CD4-positive, alpha-beta T cell treated with Interferon gamma for 1 hour (primary cell): ENCODE measurements around the gene ZMPSTE24.

Source experiments
- DNase-seq: peaks from one replicate; pipeline ENCODE4 v3.0.0-alpha.2; 2020

Gene ZMPSTE24

DNA sequence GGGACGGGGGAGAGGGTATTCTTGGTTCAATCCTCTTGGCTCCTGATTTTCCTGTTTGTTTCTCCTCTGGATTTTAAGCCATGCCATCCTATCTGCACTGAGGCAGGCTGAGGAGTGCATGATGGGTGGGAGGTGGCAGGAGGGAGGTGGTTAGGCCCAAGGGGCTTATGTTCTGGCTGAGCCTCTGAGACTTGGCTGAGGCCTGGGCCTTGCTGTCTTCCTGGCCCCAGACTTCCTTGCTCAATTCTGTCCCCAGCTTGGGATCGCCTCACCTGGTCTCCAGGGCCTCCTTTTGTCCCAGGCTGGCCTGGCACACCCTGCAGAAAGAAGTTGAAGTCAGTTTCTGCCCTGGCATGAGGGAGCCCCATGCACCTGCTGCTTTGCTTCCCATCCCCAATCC is 47.8 kb downstream of the ZMPSTE24 start:
- DNase-seq, result no peak

DNA sequence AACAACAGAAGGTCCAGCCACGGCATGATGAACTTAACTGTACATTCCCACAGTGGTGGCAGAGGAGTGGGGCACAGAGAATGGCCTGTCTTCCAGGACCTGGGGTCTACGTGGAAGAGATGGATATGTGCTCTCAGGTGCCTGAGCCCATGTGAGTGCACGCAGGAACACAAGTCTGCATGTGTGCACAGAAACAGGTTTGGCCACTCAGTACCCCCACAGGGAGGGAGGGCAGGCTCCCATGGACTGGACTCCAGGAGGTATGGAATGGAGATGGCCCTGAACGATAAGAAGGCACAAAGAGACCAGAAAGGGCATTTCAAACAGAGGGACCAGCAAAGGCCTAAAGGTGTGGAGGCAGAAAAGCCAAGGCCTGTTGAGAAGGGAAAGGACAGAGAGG is 48.3 kb downstream of the ZMPSTE24 start:
- DNase-seq, result no peak

DNA sequence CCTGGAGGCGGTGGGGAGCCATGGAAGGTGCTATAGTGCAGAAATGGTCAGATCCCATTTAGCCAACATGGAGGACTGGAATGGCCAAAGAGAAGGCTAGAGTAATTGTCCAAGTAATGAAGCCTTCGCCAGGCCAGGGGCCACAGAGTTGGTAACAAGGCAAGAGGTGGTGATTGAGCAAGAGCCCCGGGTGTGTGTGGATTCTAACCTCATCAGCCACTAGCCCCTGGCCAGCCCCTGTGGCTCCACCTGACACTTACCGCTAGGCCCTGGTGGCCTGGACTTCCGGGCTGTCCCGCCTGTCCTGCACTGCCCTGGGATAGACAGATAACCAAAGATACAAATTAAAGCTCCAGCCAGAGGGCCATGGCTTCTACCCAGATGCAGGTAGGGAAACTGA is 49.1 kb downstream of the ZMPSTE24 start:
- no peak for DNase-seq

DNA sequence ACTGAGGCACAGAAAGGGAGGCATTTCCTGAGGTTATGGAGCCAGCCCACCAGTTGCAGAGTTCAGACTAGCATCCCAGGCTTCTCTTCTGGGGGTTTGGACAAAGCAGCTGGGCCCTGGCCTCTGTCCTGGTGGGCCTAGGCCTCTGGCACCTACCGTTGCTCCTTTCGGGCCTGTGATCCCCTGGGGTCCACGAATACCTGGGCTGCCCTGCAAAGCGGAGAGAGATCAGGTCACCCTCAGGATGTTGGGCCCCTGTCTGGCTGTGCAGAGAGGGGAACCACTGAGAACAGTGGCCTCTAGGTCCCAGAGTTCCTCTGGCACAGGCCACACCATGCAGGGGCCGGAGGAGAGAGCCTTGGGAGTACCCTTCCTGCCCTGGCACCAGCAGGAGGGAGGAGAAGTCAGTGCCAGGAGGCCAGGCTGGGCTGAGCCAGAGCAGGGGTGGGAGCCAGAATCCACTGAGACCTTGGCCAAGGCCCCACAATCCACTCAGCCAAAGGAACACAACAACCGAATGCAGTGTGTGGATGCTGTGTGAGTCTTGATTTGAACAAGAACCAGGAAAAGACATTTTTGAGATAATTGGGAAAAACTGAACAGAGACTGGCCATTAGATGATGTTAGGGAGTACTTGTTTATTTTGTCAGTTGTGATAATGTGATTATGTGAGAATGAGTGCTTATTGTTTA is 50.1 kb downstream of the ZMPSTE24 start:
- DNase-seq, result no peak

DNA sequence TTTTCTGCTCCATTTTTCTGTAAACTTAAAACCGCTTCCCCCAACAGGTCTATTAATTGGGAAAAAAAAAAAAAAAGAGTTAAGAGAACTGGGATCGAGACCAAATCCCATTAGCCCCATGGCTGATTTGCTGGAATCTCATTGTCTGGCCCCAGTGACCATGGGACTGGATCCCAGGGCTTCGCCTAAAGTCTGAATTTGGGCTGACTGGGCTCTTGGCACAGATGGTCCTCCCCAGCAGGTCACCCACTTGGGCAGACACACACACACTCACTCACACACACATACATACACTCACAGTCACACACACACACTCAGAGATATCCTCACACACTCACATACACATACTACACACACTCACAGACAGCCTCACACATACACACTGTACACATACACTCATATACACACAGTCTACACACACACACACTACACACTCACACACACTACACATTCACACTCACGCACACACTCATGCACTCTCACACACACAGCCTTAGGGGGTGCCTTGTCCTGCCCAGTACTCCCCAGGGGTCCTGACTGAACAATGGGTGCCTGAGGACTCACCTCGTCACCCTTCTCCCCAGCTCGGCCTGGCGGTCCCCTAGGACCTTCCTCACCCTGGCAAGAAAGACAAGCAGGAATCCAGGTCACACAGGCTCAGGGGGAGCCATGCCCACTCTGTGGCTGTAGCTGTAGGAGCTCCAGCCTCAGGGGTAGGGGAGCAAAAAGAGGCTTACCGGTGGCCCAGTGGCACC is 51.5 kb downstream of the ZMPSTE24 start:
- DNase-seq, result no peak

DNA sequence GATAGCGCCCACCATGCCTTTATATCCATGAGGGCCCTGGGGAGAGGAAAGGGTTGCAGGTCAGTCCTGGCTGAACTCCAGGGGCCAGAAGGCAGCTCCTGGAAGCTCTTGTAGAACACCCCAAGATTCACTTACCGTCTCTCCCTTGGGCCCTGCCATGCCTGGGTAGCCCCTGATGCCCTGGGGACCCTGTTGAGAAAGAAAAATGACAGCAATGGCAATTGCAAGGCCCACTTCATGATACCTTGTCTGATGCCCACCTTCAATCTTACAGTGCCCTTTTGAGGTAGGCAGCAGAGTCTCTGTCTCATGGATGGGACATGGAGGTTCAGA is 52.1 kb downstream of the ZMPSTE24 start:
- DNase-seq, result no peak

DNA sequence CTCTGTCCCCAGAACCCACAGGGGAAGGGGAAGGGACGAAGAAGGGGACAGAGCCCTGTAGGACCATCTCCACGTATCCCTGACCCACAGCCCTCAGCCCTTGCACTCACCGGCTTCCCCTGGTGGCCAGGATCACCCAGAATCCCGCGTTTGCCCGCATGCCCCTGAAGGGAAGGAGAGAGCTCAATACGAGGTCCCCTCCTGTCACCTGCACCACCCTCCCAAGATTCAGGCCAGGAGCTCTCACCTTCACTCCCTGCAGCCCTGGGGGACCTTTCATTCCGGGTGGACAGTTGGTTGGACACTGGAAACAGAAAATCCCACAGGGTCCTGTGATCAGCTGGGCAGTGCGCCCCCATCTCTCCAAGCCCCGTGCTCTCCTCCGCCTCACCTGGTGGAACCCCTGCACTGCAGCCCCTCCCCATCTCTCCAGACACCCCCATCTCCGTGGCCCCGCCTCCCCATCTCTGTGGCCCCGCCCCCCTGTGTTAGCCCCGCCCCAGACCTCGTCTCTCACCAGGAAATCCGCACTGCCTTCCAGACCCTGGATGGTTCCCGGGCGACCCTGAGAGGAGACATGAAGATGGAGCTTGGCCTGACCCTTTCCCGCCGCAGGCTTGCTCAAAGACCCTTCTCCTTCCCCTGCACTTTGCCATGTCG is 53.1 kb downstream of the ZMPSTE24 start:
- DNase-seq, result no peak

DNA sequence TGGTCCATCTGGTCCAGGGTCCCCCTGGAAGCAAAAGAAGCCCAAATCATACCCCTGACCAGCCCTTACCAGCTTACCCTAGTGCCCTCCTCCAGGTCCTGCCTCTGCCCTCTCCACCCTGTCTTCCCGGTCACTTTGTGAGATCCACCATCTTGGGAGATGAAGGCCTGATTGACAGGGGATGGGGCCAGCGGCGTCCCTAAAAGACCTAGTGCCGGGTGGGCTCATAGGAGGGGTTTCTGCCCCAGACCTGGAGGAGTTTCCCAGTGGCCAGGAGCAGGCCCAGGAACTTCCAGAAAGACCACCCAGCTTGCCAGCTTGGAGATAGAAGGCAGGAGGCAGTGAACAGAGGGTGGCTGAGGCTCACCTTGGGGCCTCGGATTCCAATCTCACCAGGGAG is 53.7 kb downstream of the ZMPSTE24 start:
- DNase-seq, result no peak

DNA sequence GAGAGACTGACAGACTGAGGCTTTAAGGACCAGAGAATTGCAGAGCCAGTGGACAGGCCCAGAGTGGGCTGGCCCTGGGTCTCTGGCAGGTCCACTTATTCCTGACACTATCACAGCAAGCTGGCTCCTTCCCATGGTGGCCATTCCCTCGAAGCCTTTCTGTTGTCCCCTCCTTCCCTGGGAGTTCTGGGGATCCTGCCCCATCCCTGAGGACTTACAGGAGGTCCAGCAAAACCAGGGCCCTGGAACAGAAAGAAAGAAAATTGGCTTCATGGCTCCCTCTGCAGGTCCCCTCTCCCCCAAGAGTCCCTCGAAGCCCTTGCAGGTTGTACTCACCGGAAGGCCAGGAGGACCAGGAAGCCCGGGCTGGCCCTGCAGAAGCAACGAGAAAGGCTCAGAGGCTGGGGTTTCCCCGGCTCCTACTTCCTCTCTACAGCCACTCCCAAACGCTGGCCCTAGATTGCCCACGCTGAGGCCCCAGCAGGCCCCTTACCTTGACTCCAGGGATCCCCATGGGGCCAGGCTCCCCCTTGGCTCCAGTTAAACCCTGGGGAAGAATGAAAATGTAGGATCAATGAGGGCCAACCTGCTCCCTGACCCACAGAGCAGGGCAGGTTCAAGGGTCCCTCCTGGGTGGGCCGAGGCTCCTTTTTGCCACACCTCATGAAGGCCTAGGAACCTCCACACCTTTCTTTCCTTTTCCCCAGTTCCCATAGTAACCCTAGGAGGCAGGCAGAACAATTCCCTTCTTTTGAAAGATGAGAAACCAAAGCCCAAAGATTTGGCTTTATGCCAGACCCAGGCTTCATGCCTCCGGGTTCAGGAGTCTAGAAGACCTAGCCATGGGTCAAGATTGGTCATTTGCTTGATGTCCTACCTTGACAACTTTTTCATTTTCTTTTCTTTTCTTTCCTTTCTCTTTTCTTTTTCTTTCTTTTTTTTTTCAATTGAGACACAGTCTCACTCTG is 54.5 kb downstream of the ZMPSTE24 start:
- peak; percentile 61 for DNase-seq

DNA sequence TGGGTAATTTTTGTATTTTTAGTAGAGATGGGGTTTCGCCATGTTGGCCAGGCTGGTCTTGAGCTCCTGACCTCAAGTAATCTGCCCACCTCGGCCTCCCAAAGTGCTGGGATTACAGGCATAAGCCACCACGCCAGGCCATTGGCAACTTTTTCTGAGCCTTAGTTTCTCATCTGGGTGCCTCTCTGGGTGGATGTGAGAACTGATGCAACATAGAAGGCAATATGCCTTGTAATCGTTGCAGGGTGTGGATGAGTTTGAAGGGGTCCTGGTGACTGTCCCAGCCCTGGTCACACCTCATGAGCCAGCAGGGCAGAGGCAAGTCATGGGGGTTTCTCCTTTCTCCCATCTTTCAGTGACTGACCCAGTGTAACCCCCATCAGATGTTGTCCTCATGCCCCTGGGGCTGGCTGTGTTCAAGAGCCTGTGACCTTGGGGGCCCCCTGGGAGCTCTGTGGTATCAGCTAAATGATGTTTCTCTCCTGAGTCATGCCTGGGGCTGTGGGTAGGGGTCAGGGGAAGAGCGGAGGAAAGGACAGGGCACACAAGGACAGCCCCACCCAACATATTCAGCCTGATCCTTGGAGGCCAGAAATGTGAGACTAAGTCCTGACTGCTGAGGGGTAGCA is 55.4 kb downstream of the ZMPSTE24 start:
- peak; percentile 21 for DNase-seq

DNA sequence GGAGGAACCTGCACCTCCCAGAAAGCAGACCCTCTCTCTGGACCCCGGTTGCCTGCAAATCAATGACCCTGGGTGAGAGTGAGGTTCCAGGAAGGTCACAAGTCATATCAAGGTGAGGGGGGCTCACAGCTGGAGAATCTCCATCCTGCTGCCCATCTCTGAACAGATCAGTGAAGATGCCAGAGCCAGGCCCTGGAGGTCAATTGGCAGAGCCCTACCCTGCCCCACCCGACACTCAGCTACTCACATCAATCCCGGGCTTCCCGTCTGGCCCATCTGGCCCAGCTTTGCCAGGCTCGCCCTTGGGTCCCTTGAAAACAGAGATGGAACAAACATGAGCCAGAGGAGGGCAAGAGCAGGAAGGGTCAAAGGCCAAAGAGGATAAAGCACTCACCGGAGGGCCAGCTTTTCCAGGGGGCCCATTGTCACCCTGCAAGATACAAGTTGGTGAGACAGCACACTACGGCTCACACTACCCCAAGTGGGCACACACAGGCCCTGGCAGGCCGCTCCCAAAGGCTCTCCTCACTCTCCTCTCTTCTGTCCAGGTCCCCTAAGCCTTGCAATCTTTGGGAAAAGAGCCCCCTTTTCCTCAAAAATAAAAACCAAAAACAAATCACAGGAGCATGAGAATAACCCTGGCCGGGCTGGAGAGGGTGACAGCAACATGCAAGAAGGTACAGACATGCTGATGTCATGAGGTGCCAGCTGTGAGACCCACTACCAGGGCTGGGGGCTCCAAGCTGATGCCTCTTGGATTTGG is 56.1 kb downstream of the ZMPSTE24 start:
- DNase-seq, result no peak

DNA sequence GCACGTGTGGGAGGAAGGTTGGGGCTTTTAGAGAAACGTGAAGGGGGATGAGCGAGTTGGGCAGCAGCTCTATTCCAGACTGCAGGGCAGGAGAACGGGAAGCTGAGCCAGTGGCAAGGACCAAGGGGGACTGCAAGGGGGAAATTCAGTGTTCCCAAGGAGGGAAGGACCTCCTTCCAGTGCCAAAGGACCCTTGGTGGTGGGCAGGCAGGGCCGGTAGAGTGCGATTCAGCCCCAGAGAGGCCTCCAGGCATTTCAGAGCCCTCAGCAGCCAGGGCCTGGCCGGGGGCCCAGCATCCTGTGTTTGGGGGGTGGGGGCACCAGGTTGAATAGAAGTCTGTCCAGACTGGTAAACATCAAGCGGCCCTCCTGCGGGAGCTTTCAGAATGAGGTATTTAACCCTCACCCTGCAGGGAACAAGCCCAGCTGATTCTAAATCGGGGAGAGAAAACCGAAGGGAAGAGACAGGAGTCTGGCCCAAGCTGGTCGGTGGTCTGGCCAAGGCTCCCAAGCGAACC is 56.7 kb downstream of the ZMPSTE24 start:
- DNase-seq, result no peak

DNA sequence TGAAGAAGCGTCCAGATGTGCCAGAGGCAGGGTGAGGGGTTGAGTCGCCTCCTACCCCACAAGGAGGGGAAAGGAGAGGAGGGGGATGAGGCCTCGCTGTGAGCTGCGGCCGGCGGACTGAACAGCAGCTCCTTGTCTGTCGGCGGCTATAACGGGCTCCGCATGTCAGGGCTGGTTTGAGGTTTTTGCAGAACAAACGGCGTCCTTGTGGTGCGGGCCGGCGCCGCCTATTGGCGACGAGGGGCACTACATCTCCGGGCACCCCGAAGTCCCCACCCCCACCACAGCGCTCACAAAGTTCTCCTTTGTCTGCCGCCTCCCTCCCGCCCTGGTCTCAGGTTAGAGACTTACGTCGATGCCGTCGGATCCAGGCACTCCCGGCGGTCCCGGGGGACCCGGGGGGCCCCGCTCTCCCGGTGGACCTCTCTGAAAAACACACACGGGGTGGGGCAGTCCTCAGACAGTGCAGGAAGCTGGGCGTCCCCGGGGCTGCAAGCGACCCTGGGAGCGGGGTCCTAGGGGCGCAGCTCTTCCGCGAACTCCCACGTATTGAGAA is 57.3 kb downstream of the ZMPSTE24 start:
- peak; percentile 88 for DNase-seq

DNA sequence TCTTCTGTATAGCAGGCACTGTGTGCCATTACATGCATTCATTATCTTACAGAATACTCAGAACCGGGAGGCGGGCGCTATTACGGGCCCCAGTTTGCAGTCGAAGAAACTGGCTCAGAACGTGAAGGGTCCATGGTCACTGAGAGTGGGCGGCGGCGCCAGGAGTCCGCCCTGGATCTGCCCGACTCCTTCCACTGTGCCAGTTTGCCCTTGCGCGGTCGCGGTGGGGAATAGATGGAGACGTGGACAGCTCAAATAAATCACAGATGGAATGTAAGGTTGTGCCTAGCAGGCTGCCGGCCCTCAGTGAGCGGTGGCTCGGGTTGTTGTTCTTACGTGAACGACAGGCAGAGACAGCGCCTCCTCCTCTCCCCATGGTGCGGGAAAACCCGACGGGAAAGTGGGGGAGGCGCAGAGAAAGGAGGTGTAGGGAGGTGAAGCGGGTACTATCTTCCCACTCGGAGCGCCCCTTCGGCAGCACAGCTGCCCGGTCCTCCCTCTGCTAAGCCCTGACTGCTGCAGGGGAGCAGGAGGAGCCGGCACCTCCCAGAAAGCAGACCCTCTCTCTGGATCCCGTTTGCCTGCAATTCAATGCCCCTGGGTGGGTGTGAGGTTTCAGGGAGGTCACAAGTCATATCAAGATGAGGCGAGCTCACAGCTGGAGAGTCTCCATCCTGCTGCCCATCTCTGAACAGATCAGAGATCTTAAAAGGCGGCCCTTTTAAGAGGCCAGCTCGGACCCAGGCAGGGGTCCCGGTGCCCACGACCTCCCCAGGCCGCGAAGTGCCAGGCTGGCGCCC is 58.0 kb downstream of the ZMPSTE24 start:
- no peak for DNase-seq

DNA sequence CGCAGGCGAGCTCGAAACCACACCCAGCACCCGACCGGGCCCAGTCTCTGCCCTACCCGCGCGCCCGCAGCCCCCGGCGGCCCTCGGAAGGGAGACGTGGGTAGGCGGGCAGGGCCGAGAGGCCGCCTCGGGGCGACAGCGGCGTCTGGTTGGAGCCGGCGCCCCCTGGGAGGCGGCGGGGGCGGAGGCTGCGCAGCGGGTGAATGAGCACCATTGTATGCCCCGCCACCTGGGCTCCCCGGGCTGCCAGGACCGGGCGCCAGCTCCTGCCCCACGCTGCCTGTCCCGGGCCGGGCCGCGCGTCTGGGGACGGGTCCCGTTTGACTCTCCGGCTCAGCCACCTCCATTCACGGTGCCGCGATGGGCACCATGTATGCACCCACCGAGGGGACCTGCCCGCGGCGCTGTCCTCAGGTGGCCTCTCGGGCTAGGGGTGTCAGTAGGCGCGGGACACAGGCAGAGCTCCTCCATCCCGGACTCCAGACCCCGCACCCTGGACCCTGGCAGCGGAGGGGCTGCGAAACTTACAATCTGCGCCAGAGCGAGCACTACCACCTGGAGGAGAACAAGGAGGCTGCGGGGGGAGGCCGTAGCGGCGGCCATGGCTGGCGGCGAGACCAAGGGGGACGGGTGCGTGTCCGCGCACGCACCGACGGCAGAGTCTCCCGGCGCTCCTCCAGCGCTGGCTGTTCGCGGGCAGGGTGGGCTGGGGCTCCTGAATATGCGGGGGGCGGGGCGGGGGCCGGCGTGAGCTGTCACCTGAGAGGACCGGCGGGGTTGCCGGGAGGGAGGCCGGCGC is 58.8 kb downstream of the ZMPSTE24 start, which contains the start of gene COL9A2:
Gene COL9A2 (minus strand): TSS at position 692 of the 799 bp plus-strand sequence. CDS start 89 bp downstream, at position 603.
- peak; percentile 71 for DNase-seq

DNA sequence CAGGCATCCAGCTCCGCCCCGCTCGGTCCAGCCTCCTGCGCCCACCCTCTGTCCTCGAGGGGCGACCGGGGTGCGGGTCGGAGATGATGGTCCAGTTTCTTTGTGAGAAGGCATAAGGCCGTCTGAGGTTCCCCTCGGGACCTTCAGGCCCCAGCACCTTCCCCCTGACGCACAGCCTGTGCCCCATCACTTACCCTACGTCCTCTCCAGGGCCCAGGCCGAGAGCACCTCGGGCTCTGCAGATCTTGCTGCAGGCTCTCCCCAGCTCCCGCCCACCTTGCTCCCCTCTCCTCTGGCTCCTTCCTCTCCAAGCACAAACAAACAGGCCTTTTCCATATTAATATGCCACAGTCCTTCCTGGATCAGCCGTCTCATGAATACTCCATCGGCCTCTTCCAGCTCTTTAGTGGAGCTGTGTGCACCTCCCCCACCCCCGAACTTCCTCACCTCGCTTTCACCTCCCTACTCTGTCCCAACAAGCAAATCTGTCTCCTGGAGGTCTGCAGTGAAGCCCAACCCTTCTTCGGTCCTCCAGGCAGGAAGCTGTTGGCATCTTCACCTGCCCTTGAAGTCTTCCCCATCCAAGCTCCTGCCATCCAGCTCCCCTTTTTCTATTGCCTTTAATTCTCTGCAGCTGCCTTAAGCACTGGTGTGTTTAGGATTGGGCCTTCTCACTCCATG is 59.5 kb downstream of the ZMPSTE24 start:
- DNase-seq, result no peak

DNA sequence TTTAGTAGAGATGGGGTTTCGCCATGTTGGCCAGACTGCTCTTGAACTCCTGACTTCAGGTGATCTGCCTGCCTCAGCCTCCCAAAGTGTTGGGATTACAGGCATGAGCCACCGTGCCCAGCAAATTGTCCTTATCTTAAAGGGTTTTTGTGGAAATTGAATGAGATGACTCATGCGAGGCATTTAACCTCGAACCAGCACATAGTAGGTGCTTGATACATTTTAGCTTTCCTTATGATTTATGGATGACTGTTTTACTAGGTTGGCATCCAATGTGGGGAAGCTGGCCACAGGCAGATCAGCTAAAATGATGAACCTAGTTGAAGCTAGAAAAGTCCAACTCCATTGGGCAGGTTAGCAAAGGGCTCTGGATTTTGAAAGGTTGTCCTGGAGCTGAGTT is 60.4 kb downstream of the ZMPSTE24 start:
- DNase-seq, result no peak

DNA sequence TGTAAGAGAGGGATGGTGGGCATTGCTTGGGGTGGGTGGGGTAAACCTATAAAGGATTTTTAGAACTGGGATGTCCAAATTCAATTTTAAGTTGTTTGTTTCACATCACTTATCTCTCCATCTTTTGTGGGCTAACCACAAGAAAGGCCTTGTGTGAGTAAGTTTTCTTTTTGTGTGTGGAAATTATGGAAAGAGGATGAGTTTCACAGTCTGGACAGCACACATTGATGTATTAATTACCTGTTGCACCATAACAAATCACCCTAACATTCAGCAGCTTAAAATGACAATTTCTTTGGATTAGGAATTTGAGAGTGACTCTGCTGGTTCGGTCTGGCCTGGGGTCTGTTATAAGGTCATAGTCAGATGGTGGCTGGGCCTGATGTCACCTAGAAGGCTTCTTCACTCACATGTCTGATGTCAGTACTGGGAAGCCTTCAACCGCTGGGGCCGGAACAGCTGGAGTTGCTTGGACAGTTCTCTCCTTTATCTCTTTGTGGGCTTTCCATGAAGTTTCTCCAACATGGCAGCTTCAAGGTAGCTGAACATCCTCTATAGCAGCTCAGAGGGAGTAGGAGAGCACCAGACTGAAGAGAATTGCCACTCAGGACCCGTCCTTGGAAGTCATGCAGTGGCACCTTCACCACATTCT is 61.1 kb downstream of the ZMPSTE24 start:
- no peak for DNase-seq
